GM12891 (cell line): Measurements from ENCODE around the gene ANKDD1A.

Experiments used
- PAX5 ChIP-seq: IDR thresholded peaks from 2 replicates; pipeline ENCODE4 v1.6.1; 2011; ENCODE audit warnings: low read length, moderate library complexity, mild to moderate bottlenecking; ENCODE audit not compliant: insufficient read depth, severe bottlenecking
- POLR2A ChIP-seq: IDR thresholded peaks from 2 replicates; pipeline ENCODE4 v1.6.1; 2011; ENCODE audit warnings: low read depth, low read length, control low read depth
- POLR2AphosphoS5 ChIP-seq: IDR thresholded peaks from 2 replicates; pipeline ENCODE4 v1.6.1; 2011; ENCODE audit warnings: low read depth, low read length, control low read depth
- POU2F2 ChIP-seq: IDR thresholded peaks from 2 replicates; pipeline ENCODE4 v1.6.1; 2011; ENCODE audit warnings: low read depth, mild to moderate bottlenecking, control low read depth, low read length, moderate library complexity
- SPI1 ChIP-seq: IDR thresholded peaks from 2 replicates; pipeline ENCODE4 v1.6.1; 2011; ENCODE audit warnings: low read depth, low read length, control low read depth
- TAF1 ChIP-seq: IDR thresholded peaks from 2 replicates; pipeline ENCODE4 v1.6.1; 2011; ENCODE audit warnings: low read depth, low read length, control low read depth

DNA sequence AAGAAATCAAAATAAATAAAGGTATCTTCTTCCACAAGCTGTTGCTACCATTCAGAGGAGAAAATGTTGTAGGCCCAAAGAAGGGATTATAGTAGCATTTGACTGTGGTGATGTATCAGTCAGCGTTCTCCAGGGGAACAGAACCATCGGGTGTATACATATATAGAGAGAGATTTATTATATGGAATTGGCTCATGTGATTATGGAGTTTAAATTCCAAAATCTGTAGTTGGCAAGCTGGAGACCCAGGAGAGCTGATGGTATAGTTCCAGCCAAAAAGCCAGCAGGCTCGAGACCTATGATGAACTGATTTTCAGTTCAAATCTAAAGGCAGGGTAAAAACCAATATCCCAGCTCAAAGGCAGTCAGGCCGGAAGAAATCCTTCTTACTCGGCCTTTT, 85.4 kb downstream of the ANKDD1A start:
- TF ChIP-seq POLR2A = no peak
- TF ChIP-seq POLR2AphosphoS5 = no peak
- no peak for TF ChIP-seq PAX5
- TF ChIP-seq TAF1 = no peak
- no peak for TF ChIP-seq POU2F2
- TF ChIP-seq SPI1 = no peak
